GM21737 (cell line): ENCODE data around the gene TTYH2.

Source experiments
- ATAC-seq: cut with Tn5 transposase; IDR thresholded peaks from one replicate; pipeline ENCODE4 v1.9.1; 2021; ENCODE audit warnings: mild to moderate bottlenecking, moderate library complexity; ENCODE audit not compliant: unreplicated experiment

Gene TTYH2

DNA sequence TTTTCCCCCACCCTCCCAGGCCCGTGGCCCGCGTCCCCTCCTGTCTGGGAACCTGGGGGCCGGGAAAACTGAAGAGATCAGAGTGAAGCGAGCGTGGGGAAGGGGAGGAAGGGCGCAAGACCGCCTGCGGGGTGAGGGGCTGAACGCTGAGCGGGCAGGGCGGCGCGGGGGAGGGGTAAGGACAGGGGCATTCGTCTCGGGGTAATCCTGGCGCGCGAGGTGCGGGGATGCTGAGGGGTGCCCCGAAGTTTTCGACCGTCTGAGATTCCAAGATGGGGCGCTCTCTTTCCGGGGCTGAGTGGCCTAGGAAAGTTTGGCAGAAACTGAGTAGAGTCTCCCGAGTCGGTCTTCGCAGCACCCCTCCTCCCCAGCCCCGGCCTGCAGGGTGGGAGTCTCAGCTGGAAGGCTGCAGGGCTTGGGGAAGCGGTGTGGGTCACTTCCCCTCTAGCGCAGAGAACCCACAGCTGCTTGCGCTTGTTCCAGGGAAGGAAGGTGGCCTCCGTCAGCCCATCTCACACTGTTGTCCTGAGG lies 555 bp downstream of the TTYH2 start:
- ATAC-seq: no peak

- no peak for ATAC-seq
Observed at GRCh38 chr17:74214484-74215341, 1.3 kb downstream of the TTYH2 start.

DNA sequence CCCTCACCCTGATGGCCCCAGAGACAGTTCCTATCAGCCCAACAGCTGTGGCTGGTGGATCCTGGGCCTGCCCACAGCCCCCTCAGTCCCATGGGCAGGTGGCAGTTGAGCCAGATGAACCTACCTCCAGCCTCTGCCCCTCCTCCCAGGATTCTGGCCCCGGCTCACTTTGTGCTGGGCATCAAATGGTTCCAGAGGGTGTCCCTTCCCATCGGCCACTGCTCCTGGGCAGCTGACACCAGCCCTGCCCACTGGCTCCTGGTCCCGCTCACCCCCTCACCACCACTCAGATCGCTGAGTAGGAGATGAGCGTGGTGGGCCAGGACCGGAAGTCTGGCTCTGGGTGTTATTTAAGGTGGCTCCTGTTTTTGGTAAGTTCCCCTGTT lies 2.0 kb downstream of the TTYH2 start:
- no peak for ATAC-seq

DNA sequence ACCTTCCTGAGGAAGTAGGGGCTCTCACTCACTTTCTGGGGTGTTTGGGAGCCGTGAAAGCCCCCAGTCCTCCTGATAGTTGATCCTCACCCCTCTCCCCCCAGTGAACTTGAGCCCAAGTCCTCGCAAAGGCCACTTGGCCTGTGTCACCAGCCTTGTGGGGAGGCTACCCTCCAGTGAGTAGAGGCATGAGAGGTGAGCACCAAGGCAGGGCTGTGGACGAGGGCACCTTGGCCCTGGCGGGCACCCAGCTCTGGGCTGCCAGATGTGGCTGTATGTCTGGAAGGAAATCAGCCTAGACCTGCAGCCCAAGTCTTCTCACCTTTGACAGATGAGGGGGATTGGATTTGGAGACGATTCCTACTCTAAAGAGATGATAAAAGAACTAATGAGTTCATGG lies 3.1 kb downstream of the TTYH2 start:
- no peak for ATAC-seq

DNA sequence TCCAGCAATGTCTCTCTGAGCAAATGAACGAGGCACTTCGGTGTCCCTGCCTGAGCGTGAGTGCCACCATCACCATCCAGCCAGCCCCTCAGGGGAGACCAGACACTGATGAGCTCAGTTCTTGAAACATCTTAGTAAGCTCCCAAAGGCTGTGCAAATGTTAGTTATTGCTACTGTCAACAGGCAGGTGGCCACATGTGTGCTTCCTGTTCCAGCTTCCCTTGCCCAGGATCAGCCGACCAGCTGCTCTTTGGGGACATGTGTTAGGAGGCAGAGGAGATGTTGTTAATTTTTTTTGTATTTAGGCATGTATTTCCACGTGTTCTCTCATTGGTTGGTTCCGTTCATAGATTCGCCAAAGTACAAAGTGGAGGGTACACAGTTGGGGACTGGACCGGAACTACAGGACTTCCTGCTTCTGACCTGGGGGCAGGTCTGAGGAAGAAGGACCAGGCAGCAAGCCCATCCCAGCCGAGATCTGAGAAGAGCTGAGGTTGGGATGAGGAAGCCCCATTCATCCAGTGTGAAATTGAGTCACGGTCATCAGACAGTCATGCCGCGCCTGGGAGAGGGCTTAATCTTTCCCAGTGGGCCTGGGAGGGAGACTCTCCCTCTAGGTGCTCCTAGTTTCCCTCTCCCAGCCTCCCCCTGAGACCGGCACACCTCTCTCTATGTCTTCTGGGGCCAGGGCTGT lies 3.8 kb downstream of the TTYH2 start:
- no peak for ATAC-seq

DNA sequence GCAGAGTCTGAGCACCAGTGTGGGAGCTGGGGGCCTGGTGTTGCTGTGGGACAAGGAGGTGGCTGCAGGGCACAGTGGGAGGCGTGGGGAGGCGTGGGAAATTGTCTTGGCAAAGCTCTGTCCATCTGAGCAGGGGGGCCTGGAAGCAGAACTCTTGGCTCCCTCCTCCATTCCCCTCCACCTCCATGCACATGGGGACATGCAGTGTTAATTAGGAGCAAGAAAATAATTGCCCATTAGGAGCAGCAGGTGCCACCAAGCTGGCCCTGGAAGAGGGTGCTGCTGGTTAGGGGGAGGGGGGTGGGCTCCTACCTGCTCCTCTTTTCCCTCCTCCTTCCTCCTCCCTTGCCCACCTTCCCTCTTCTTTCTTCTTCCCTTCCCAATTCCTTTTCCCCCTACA lies 4.5 kb downstream of the TTYH2 start:
- no peak for ATAC-seq

- ATAC-seq: no peak
Observed at GRCh38 chr17:74218436-74218835, 5.1 kb downstream of the TTYH2 start.

- no peak for ATAC-seq
Observed at GRCh38 chr17:74219576-74220133, 6.3 kb downstream of the TTYH2 start.

GRCh38 chr17:74220219-74220618 lies 6.8 kb downstream of the TTYH2 start:
- no peak for ATAC-seq

GRCh38 chr17:74220946-74221818 lies 7.8 kb downstream of the TTYH2 start:
- ATAC-seq: no peak

GRCh38 chr17:74222399-74222798 lies 9.0 kb downstream of the TTYH2 start:
- no peak for ATAC-seq

DNA sequence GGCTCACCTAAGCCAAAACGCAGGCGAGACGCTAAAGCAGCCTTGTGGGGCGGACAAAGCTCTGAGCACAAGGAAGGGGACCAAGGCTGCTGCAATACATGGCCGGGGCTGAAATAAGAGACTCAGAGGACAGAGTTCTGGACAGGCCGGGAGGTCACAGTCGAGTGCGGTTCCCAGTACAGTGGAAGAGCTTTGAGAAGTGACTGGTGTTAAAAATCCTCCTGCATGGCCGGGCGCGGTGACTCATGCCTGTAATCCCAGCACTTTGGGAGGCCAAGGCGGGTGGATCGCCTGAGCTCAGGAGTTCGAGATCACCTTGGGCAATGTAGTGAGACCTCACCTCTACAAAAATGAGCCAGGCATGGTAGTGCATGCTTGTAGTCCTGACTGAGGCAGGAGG lies 10.5 kb downstream of the TTYH2 start:
- ATAC-seq: no peak

GRCh38 chr17:74224959-74225725 lies 11.8 kb downstream of the TTYH2 start:
- no peak for ATAC-seq

DNA sequence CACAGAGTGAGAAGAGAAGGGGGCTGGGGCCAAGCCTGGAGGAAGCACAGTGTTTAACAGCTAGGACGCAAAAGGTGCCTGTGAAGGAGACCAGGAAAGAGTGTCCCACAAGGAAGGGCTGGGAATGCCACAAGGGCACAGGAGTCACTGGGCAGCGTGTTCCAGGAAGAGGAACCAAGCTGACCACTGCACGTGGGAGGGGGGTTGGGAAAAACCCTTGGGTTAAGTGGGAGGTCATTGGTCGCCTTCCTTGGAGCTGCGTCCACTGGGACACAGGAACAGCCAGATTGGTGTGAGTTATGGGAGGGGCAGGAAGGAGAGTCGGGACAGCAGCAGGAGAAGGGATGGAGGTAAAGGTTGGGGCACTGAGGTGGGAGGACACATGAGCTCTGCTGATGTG lies 12.9 kb downstream of the TTYH2 start:
- ATAC-seq: no peak

- ATAC-seq: no peak
Observed at GRCh38 chr17:74227271-74228080, 14.1 kb downstream of the TTYH2 start.

- ATAC-seq: no peak
Observed at GRCh38 chr17:74228306-74228978, 15.1 kb downstream of the TTYH2 start.

- no peak for ATAC-seq
Observed at GRCh38 chr17:74230896-74231295, 17.5 kb downstream of the TTYH2 start.
